Nephron (organoid): ENCODE data around the gene CALCOCO1.

Experiments
- H3K27ac Mint-ChIP-seq, 3 experiments: 2 replicates each; pipeline ENCODE4 v1.8.0; 2020; ENCODE audit warnings: mixed read lengths in 3 of 3, mild to moderate bottlenecking in 2 of 3, moderate library complexity in 1 of 3
- H3K27me3 Mint-ChIP-seq: 2 replicates; pipeline ENCODE4 v1.8.0; 2021; ENCODE audit warnings: low read depth, mild to moderate bottlenecking, moderate library complexity, mixed read lengths
- H3K36me3 Mint-ChIP-seq: 2 replicates; pipeline ENCODE4 v1.8.0; 2020; ENCODE audit warnings: low read depth, mixed read lengths
- H3K4me1 Mint-ChIP-seq: 2 replicates; pipeline ENCODE4 v1.8.0; 2020; ENCODE audit warnings: mixed read lengths
- H3K4me3 Mint-ChIP-seq, 3 experiments: 2 replicates each; pipeline ENCODE4 v1.8.0; 2020; ENCODE audit warnings: mild to moderate bottlenecking in 3 of 3, mixed read lengths in 3 of 3, moderate library complexity in 2 of 3
- H3K9me3 Mint-ChIP-seq: 2 replicates; pipeline ENCODE4 v1.8.0; 2020; ENCODE audit warnings: mixed read lengths
- CTCF ChIP-seq, 3 experiments: fragments of 200-600 bp; sonication (generic); IDR thresholded peaks; one replicate each; pipeline ENCODE4 v1.5.0; 2021; ENCODE audit warnings: antibody characterized with exemption in 3 of 3; ENCODE audit not compliant: unreplicated experiment in 3 of 3

The CALCOCO1 gene

GRCh38 chr12:53706080-53706479 is 21.2 kb downstream of the CALCOCO1 start:
- Mint-ChIP-seq H3K4me3 (no peak overlapping the region), H3K27me3 (peaks cover 69% of the 10 kb centered on the region), H3K36me3 (peaks cover 5% of the 10 kb centered on the region), H3K4me1 (peaks cover 13% of the 10 kb centered on the region), H3K9me3 (no peaks in the 10 kb centered on the region), H3K27ac (no peak overlapping the region)
- TF ChIP-seq CTCF (IDR thresholded peaks at IDR 0.05; ENCODE audit: unreplicated experiment in 3 of 3): no peak

GRCh38 chr12:53703756-53704155 is 23.5 kb downstream of the CALCOCO1 start:
- TF ChIP-seq CTCF (IDR thresholded peaks at IDR 0.05; ENCODE audit: unreplicated experiment in 3 of 3): no peak
- H3K9me3 Mint-ChIP-seq: no peaks in the 10 kb centered on the region
- peaks cover 80% of the 10 kb centered on the region for H3K27me3 Mint-ChIP-seq
- no peaks in the 10 kb centered on the region for H3K36me3 Mint-ChIP-seq
- no peak overlapping the region for H3K4me3 Mint-ChIP-seq
- H3K4me1 Mint-ChIP-seq: peaks cover 16% of the 10 kb centered on the region
- H3K27ac Mint-ChIP-seq: no peak overlapping the region

- no peak overlapping the region for H3K4me3 Mint-ChIP-seq
- H3K27me3 Mint-ChIP-seq: peaks cover 90% of the 10 kb centered on the region
- TF ChIP-seq CTCF (IDR thresholded peaks at IDR 0.05; ENCODE audit: unreplicated experiment in 3 of 3): peak; percentile 94 to 96 (median 95)
- H3K36me3 Mint-ChIP-seq: no peaks in the 10 kb centered on the region
- H3K9me3 Mint-ChIP-seq: no peaks in the 10 kb centered on the region
- peaks cover 35% of the 10 kb centered on the region for H3K4me1 Mint-ChIP-seq
- H3K27ac Mint-ChIP-seq: peak overlapping the region in 2 of 3 experiments; percentile 7 to 17
These were observed 25.6 kb downstream of the CALCOCO1 start for GRCh38 chr12:53701518-53702264.

- Mint-ChIP-seq H3K9me3 (no peaks in the 10 kb centered on the region), H3K4me3 (no peak overlapping the region), H3K36me3 (no peaks in the 10 kb centered on the region), H3K27me3 (peaks cover 90% of the 10 kb centered on the region), H3K27ac (peak overlapping the region in 1 of 3 experiments; percentile 34), H3K4me1 (peaks cover 46% of the 10 kb centered on the region)
- no peak for TF ChIP-seq CTCF (IDR thresholded peaks at IDR 0.05; ENCODE audit: unreplicated experiment in 3 of 3)
These were observed 26.7 kb downstream of the CALCOCO1 start for GRCh38 chr12:53700567-53700966.

GRCh38 chr12:53699678-53700025 is 27.6 kb downstream of the CALCOCO1 start:
- Mint-ChIP-seq H3K36me3 (no peaks in the 10 kb centered on the region), H3K27ac (peak overlapping the region in 1 of 3 experiments; percentile 20), H3K9me3 (no peaks in the 10 kb centered on the region), H3K4me3 (no peak overlapping the region), H3K4me1 (peaks cover 52% of the 10 kb centered on the region), H3K27me3 (peaks cover 96% of the 10 kb centered on the region)
- no peak for TF ChIP-seq CTCF (IDR thresholded peaks at IDR 0.05; ENCODE audit: unreplicated experiment in 3 of 3)
